RKO (cell line): ENCODE data around the gene DHX35.
"Not testable (repeated sequence)": the region's sequence is repeated elsewhere in the genome, so short reads cannot be mapped to it uniquely, and the experiment has no call there.

Experiments used
- DNase-seq: peaks from one replicate; pipeline ENCODE4 v3.0.0-alpha.2; 2016; ENCODE audit warnings: low spot score

DHX35 gene

GRCh38 chr20:38979434-38979833 lies 17.3 kb downstream of the DHX35 start:
- DNase-seq, result no peak

GRCh38 chr20:38979842-38980241 lies 17.7 kb downstream of the DHX35 start:
- no peak for DNase-seq

GRCh38 chr20:38982291-38982690 lies 20.1 kb downstream of the DHX35 start:
- no peak for DNase-seq

DNA sequence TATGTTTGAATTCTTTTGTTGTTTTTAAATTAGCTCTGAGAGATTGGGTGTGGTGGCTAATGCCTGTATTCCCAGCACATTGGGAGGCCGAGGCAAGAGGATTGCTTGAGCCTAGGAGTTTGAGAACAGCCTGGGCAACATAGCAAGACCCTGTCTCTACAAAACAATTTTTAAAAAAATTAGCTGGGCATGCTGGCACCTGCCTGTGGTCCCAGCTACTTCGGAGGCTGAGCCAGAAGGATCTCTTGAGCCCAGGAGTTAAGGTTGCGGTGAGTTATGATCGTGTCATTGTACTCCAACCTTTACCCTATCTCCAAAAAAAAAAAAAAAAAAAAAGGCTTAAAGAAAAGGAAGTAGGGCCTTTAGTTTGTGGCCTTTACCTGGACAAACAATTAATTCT lies 22.9 kb downstream of the DHX35 start:
- no peak for DNase-seq

- no peak for DNase-seq
These were observed 23.5 kb downstream of the DHX35 start for GRCh38 chr20:38985603-38986170.

DNA sequence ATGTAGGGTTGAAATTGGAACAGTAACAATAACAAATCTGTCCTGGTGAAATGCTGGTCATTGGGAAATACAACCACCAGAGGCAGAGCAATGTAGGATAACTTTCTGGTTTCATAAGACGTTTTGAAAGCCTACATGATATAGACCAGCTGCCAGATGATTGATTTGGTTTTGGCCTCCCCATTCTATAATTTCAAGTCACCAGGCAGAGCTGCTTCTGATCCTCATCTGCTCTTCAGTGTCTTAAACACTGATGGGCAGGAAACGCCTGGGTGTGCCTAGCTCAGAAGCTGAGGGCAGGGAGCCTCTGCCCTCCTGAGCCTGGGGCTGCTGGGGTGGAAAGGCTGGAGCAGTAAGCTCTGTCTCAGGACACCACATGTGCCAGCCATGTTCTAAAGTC lies 24.5 kb downstream of the DHX35 start:
- DNase-seq, result no peak

- DNase-seq, result no peak
These were observed 25.6 kb downstream of the DHX35 start for GRCh38 chr20:38987777-38988176.

DNA sequence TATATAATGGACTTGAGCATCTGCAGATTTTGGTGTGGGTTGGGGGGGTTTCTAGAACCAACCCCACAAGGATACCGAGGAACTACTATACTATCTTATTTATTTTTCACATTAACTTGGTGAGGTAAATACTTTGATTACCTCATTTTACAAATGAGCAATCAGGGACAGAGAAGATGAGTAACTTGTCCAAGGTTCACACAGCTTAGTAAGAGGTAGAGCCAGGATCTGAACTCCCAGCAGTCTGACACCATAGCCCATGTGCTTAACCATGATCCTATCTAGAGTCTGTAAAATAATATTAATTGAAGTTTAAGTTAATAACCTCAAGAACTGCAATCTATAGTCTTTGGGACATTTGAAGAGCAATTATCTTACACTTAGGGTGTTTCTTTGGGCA lies 28.6 kb downstream of the DHX35 start:
- peak; percentile 33 for DNase-seq

DNA sequence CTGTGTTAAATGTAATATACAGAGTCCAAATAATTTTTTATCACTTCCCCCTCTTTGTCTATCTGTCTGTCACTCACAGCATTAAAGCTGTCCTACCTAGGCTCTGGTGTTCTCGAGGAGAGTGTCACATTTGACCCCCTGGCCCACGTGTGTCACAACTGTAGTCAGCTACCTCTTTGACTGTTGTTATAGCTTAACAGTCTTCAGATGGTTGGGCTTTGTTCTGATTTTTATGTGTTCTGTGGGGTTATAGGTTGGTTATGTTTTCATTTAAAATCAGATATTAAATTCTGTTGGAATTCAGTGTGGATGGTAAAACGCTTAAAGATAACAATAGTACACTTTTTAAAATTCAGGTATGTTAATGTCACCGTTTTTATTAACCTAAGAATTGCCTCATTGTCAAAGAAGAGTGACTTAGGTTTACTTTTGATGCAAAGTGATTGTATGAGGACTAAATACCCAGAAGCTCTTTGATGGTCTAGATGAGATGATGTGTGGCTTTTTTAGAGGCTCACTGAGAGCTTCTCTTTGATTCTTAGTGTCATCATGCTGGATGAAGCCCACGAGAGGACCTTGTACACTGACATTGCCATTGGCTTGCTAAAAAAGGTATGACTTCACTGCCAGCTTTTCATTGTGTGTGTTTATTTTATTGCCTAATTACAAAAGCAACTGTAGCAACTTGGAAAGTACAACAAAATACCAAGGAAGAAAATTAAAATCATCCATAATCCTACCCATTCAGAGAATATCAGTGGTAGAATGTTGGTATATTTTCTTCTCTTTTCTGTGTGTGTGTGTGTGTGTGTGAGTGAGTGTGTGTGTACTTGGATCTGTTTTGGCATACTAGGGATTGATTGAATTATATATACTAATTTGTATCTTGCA lies 29.9 kb downstream of the DHX35 start:
- DNase-seq, result no peak

GRCh38 chr20:38995536-38996044 lies 33.4 kb downstream of the DHX35 start:
- no peak for DNase-seq

GRCh38 chr20:38996866-38997265 lies 34.7 kb downstream of the DHX35 start:
- DNase-seq, result not testable (repeated sequence)

DNA sequence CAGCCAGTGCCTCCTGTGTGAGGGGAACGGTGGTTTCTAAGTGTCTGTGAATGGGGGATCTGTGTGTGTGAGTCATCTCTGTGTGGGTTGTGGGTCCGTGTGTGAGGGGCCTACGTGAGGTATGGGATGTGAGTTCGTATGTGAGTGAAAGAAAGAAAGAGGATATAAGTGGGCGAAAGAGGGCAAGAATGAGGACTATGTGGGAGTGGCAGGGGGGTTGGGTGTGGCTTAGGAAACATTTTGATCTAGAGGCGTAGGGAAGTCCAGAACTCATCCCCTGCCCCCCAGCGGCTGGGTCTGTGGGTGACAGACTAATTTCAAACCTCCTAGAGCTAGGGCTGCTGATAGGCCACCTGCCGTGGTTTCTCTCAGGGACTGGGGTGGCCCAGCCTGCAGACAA lies 35.5 kb downstream of the DHX35 start:
- no peak for DNase-seq

DNA sequence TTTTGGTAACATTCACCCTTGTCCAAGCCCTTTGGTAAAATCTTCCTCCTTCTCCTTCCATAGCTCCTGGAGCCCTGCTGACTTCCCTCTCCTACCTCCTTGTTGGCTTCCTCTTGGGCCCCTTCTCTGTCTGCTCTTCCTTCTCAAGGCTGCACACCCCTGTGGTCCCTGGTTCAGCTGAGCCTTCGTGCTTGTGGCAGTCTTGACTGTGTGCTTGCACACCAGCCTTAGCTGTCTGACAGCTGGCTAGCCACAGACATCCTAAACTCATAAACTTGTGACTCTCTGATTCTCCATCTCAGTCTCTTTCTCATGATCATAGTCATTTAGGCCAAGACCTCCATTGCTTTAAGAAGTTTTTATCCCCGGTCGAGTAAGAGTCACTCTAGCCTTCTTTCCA lies 37.1 kb downstream of the DHX35 start:
- DNase-seq, result no peak

DNA sequence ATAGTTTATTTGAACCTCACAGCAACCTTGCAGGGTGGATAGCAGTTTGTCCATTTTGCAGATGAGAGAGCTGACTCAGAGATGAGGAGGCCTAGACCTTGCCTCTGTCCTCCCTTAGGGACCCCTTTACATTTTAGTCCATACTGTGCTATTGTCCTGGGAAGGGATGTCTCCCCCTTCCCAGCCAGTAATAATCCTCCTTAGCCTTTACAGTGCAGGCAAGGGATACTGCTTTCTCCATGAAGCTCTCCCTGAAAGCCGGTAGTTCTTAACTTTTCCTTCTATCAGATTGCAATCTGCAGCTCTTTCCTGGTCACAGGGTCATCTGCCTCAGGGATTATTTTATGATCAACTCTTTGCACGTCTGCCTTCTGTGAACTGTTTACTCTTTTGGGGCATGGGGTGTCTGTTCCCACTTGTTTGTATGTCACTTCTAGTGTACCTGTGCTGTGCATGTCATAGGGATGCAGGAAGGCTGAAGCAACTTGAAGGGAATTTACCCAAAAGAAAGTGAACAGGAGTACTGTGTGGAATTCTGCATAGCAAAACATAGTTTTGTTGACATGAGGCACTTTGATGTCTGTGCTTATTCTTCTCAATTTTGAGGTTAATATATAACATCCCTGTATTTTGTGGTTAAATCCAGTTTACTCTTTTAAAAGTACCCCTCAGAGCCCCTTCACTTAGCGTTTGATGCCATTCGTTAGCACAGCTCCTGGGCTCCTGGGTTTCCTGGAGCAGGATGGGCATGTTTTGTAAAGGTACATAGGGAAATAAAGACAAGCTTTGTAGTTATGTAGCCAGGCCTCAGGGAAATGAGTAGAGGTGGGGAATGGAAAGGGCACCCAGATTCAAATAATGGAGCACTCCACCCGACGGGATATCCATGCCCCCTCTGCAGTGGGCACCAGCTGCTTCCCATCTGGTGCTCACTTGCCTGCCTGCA lies 38.1 kb downstream of the DHX35 start:
- DNase-seq, result no peak

DNA sequence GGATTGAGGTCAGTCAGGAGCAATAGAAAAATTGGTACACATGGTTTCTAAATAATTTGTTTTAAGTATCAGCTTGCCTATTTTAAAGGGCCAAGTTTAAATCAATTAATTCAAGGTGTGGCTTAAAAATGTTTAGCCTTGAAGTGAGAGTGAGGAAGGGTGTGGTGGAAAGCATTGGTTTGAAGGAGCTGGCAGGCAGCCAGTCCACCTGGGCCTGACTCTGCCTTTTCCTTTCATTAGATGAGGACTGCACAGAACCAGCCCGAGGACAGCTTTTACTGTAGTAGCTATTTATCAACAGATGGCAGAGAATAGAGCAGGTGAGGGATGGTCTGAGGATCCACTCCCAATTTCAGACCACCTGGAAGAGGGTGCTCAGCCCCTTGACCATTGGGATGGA lies 42.4 kb downstream of the DHX35 start:
- DNase-seq, result no peak

- DNase-seq, result no peak
These were observed 47.2 kb downstream of the DHX35 start for GRCh38 chr20:39009348-39009747.

DNA sequence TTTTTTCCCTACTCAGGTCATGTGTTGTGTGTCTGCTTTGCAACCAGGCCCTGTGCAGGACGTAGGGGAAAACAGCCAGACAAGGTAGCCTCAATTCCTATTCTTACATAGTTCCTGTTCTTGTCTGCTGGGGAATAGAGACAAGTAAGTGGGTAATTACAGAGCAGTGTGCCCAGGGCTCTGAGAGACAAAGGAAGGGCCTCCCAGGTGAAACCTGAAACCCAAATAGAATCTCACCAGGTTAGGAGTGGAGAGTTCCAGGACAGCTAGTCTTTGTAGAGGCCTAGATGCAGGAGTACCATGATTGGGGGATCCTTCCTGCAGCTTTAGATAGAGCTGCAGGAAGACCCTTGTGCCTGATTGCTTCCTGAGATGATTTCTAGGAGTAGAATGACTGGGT lies 48.4 kb downstream of the DHX35 start:
- no peak for DNase-seq

DNA sequence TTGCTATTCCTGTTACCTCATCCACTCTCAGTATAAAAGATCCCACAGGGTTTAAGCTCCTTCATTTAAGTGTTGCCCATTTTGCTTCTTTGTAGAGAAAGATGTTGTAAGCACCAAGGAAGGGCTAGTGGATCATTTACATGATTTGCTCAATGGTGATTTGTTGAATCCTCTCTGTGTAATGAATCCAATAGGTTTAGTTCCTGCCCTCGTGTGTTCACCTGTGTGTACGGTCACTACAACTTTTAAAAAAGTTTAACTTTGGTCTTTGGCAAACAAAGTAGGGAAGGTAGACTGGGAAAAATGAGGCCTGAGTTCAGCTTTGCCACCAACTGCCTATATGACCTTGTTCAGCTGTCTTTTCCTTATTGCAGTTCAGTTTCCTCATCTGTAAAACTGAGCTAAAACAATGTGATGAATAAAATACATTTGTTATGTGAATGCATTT lies 51.5 kb downstream of the DHX35 start:
- no peak for DNase-seq

- no peak for DNase-seq
These were observed 53.9 kb downstream of the DHX35 start for GRCh38 chr20:39016041-39016440.

- no peak for DNase-seq
These were observed 54.4 kb downstream of the DHX35 start for GRCh38 chr20:39016506-39016905.

- DNase-seq, result no peak
These were observed 56.9 kb downstream of the DHX35 start for GRCh38 chr20:39019027-39019426.

- DNase-seq, result no peak
These were observed 57.7 kb downstream of the DHX35 start for GRCh38 chr20:39019805-39020325.
